Measurements from ENCODE around the gene EXOC6. TPM values are rescaled to one million over a fixed set of nuclear protein-coding genes. Genes with fewer than 3 reads are reported as not detected.

EXOC6 gene
- total RNA-seq, 1 experiment from 2014 or later, result 6.2 TPM

DNA sequence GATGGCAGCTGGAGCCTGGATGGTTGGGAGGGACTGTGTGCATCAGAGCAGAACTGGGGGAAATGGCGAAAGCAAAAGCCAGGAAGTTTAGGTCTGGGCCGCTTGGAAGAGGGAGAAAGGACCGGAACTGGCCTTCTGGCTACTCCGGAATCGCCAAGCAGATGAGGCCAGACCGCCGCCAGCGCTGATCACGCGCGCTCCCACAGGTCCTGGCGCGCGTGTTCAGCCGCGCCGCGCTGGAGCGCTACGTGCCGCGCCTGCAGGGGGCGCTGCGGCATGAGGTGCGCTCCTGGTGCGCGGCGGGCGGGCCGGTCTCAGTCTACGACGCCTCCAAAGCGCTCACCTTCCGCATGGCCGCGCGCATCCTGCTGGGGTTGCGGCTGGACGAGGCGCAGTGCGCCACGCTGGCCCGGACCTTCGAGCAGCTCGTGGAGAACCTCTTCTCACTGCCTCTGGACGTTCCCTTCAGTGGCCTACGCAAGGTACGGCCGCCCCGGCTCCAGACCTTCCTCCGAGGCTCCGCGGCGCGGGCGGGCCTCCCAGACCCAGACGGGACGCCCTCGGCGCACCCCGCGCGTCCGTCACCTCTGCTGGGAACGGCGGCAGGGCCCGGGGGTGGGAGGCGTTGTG, 214.3 kb downstream of the EXOC6 start:
- Histone ChIP-seq H3K4me3 (ENCODE audit: insufficient read depth, low read depth, low read length) (peak overlapping the region; percentile 32), H3K27me3 (ENCODE audit: control insufficient read depth, insufficient read depth, low read length) (peaks cover 97% of the 10 kb centered on the region), H3K36me3 (replicated peaks; ENCODE audit: control insufficient read depth, insufficient read depth, low read length) (no peaks in the 10 kb centered on the region)
- peak; percentile 91 for DNase-seq

DNA sequence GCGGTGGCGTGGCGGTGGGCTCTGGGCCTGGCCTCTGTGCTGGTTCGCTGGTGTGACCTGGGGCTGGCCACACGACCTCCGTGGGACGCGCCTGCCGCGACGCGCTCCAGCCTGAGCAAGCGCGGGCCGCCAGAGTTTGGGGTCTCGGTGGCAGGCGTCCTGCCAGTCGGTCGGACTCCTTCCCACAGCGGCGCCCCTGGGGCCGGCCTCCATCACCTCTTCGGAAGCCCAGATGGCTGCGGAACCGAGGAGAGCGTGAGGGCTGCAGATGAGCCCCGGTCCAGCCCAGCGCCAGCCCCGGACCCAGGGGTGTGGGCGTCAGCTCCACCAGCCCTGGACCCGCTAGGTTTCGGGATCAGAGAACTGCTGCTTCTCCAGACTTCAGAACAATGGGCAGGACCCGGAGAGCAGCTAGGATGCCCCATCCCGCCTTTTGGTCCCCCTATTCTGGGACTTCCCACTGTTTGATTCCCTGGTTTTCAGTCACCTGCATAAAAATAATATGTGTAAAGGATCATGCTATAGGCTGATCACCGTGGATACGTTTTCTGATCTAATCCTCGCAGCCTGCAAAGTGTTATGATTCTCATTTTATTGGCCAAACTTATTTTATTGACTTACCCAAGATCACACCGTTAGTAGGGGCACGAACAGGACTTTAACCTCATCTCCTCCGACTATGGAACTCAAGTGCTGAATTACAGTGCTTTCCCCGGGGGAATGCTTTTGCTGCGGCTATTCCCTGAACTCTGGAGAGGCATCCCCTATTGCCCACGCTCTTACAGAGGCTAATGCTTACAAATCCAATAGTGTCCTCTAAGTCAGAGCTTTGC, 215.0 kb downstream of the EXOC6 start:
- H3K27me3 ChIP-seq (ENCODE audit: control insufficient read depth, insufficient read depth, low read length), result peaks cover 100% of the 10 kb centered on the region
- DNase-seq, result peak; percentile 61
- H3K36me3 ChIP-seq (replicated peaks; ENCODE audit: control insufficient read depth, insufficient read depth, low read length), result no peaks in the 10 kb centered on the region
- H3K4me3 ChIP-seq (ENCODE audit: insufficient read depth, low read depth, low read length), result peak overlapping the region; percentile 32

DNA sequence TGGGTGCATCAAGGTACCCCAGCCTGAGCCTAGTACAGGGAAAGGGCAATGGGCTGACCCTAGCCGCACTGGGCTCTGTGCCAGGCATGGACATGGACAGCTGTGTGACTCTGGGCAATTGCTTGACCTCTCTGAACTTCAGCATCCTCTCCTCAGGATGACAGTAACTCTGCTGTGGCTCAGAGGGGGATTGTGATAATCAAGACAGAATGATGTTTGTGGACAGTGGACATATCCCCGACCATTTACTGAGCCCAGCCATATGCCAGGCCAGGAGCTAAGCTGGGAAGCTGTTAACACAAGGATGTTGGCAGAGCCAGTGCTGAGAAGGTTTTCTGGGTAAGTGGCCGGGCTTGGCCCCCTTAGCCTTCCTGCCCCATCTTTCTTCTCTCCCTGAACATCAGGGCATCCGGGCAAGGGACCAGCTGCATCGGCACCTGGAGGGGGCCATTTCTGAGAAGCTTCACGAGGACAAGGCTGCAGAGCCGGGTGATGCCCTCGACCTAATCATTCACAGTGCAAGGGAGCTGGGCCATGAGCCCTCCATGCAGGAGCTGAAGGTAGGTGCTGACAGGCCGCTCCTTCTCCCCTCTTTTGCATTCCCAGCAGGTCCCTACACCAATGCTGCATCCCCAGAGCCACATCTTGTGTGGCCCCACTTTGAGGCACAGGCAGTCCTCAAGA, 215.8 kb downstream of the EXOC6 start:
- Histone ChIP-seq H3K4me3 (ENCODE audit: insufficient read depth, low read depth, low read length) (no peak overlapping the region), H3K27me3 (ENCODE audit: control insufficient read depth, insufficient read depth, low read length) (peaks cover 100% of the 10 kb centered on the region), H3K36me3 (replicated peaks; ENCODE audit: control insufficient read depth, insufficient read depth, low read length) (no peaks in the 10 kb centered on the region)
- peak; percentile 26 for DNase-seq

DNA sequence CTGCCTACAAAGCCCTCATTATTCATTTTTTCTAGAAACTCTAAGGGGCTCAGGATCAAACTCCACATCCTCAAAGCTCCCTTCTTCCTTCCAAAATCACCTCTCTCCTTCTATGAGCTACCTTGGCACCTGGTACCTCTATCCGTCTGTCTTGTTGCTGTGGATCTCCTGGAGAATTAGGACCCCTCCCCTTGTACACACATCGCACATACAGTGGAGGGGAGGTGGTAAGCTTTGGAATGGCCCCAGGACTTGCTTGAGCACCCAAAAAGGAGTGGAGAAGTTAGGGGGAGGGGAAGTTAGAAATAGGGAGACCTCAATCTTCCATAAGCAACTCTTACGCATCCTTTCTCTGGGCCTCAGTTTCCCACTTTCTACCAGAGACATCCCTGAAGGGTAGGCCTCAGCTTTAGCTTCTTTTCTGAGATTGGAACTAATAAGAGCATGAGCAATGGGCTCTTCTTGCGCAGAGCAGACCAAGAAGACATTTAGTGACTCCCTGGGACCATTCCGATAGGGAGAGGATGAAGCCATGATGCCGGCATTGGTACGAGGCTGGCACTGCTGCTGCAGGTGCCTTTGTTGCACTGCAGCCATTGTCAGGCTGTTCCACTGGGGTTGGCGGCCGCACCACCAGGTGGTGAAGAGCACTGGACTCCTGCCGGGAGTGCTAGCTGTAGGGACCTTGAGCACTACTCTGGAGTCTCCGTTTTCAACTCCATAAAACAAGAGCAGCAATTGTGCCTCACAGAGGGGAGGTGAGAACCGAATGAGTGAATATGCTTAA, 216.7 kb downstream of the EXOC6 start:
- H3K4me3 ChIP-seq (ENCODE audit: insufficient read depth, low read depth, low read length), result no peak overlapping the region
- peaks cover 100% of the 10 kb centered on the region for H3K27me3 ChIP-seq (ENCODE audit: control insufficient read depth, insufficient read depth, low read length)
- no peak for DNase-seq
- H3K36me3 ChIP-seq (replicated peaks; ENCODE audit: control insufficient read depth, insufficient read depth, low read length), result no peaks in the 10 kb centered on the region

DNA sequence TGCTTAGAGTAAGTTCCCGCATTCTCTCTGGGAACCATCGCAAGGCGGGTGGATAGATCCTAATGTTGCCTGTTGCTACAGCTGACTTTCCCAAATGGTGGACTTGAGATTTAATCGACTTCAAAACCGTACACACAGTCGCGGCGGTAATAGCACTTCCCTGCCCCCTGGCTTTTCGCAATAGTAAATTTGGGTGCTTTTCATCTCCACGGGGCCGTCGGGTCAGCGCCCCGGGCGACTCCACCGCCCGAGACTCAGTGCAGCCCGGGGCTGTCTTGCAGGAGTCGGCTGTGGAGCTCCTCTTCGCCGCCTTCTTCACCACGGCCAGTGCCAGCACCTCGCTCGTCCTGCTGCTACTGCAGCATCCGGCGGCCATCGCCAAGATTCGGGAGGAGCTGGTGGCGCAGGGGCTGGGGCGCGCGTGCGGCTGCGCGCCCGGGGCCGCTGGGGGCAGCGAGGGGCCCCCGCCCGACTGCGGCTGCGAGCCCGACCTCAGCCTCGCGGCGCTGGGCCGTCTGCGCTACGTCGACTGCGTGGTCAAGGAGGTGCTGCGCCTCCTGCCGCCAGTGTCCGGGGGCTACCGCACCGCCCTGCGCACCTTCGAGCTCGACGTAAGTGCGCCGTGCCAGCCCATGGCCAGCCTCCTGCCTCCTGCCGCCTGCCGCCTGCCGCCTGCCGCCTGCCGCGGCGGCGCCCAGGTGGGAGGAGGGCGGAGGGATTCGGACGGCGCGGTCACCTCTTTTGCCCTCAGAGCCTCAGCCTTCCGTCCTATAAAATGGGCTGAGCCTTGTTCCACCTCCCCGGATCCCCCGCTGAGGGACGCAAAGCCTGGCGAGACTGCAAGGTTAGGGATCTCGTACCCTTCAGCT, 217.6 kb downstream of the EXOC6 start:
- Histone ChIP-seq H3K4me3 (ENCODE audit: insufficient read depth, low read depth, low read length) (peak overlapping the region; percentile 26), H3K27me3 (ENCODE audit: control insufficient read depth, insufficient read depth, low read length) (peaks cover 100% of the 10 kb centered on the region), H3K36me3 (replicated peaks; ENCODE audit: control insufficient read depth, insufficient read depth, low read length) (no peaks in the 10 kb centered on the region)
- peak; percentile 89 for DNase-seq

DNA sequence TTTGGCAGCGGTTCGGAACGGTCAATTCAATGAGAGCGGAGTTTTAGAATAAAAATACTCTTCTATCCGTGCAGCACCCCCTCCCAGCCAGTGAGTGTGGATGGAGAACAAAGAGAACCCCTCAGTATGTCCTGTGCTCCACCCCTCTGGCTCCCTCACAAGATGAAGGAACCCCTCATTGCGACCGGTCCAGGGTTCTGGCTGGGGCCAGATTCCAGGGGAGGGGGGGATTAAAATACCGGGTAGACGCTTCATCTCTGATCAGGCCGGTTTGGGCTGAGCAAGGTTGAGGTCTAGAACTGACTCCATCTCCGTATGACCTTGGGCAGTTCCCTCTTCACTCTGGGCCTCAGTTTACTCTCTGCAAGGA, 218.2 kb downstream of the EXOC6 start:
- no peaks in the 10 kb centered on the region for H3K36me3 ChIP-seq (replicated peaks; ENCODE audit: control insufficient read depth, insufficient read depth, low read length)
- DNase-seq, result peak; percentile 55
- H3K4me3 ChIP-seq (ENCODE audit: insufficient read depth, low read depth, low read length), result no peak overlapping the region
- peaks cover 100% of the 10 kb centered on the region for H3K27me3 ChIP-seq (ENCODE audit: control insufficient read depth, insufficient read depth, low read length)

DNA sequence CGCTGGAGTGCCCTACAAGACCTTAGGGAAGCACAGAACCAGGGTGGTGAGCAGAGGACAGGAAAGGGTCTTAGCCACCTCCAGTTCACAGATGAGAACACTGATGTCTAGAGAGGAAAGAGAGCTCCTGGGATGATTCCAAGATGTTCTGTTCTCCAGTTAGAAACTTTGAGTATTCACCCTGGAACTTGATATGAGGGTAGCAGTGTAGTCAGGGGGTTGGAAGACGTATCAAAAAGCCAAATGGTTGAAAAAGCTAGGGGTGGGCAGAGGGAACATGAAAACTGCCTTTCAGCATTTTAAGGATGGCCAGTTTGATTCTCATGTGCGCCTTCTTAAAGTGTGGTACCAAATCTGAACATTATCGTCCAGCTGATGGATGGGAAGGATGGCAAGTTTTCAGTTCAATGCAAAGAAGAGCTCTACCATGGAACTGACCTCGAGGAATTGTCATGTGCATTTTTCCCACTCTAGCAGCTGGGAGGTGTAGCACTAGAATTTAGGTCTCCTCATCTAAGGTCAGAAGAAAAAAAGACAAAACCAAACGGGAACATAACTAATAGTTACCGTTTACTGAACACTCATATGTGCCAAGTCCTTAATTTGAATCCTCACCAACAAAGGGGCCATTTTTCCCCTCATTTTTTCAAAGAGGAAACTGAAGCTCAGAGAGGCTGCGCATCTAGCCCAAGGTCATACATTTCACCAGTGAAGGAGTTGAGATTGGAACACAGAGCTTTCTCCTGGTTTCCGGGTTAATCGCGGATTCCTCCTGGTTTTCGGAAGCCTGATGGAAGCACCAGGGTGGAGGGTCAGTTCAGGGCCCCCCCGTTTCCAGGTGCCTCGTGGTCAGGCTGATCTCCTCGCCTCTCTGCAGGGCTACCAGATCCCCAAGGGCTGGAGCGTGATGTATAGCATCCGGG, 219.4 kb downstream of the EXOC6 start:
- H3K36me3 ChIP-seq (replicated peaks; ENCODE audit: control insufficient read depth, insufficient read depth, low read length), result no peaks in the 10 kb centered on the region
- H3K4me3 ChIP-seq (ENCODE audit: insufficient read depth, low read depth, low read length), result peak overlapping the region; percentile 27
- H3K27me3 ChIP-seq (ENCODE audit: control insufficient read depth, insufficient read depth, low read length), result peaks cover 100% of the 10 kb centered on the region
- DNase-seq, result peak; percentile 20

DNA sequence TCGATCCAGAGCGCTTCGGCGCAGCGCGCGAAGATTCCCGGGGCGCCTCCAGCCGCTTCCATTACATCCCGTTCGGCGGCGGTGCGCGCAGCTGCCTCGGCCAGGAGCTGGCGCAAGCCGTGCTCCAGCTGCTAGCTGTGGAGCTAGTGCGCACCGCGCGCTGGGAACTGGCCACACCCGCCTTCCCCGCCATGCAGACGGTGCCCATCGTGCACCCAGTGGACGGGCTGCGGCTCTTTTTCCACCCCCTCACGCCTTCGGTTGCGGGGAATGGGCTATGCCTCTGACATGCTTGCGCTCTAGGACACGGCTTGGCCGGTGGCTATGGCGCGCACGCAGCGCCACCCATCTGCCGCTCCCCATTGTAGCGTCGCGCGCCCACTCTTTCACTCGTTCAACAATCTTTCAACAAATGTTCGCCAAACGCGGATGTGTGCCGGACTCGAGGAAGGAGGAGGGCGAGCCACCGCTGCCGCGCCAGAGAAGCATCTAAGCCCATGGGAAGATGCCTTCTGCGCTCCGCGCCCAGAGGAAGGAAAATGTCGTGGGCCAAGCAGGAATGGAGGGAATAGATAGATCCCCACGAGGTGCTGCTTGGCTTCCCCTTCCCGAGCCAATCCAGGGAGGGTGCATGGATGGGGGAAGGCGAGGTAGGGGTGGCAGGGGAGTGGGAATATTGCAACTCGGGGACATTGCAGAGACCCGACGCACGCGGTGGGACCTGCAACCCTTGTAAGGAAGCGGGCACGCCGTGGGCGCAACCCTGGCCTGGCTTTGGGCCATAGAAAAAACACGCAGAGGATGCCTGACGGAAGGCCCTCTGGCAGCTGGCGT, 220.3 kb downstream of the EXOC6 start:
- DNase-seq, result peak; percentile 89
- H3K36me3 ChIP-seq (replicated peaks; ENCODE audit: control insufficient read depth, insufficient read depth, low read length), result no peaks in the 10 kb centered on the region
- H3K4me3 ChIP-seq (ENCODE audit: insufficient read depth, low read depth, low read length), result peak overlapping the region; percentile 27
- H3K27me3 ChIP-seq (ENCODE audit: control insufficient read depth, insufficient read depth, low read length), result peaks cover 100% of the 10 kb centered on the region

DNA sequence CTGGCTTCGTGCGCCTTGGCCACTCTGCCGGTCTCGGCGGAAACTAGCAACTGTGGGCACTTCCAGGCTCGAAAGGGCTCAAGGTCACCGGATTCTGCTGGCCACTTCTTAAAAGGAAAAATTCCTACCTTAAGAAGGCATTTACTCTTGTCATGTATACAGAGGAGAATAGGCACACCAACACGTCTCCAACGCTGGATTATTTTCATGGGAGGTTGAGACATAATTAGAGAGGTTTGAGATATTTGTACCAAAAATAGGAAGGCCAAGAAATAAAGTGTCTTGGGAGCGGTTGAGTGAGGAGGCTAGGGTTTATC, 220.9 kb downstream of the EXOC6 start:
- Histone ChIP-seq H3K27me3 (ENCODE audit: control insufficient read depth, insufficient read depth, low read length) (peaks cover 100% of the 10 kb centered on the region), H3K4me3 (ENCODE audit: insufficient read depth, low read depth, low read length) (no peak overlapping the region), H3K36me3 (replicated peaks; ENCODE audit: control insufficient read depth, insufficient read depth, low read length) (no peaks in the 10 kb centered on the region)
- no peak for DNase-seq

DNA sequence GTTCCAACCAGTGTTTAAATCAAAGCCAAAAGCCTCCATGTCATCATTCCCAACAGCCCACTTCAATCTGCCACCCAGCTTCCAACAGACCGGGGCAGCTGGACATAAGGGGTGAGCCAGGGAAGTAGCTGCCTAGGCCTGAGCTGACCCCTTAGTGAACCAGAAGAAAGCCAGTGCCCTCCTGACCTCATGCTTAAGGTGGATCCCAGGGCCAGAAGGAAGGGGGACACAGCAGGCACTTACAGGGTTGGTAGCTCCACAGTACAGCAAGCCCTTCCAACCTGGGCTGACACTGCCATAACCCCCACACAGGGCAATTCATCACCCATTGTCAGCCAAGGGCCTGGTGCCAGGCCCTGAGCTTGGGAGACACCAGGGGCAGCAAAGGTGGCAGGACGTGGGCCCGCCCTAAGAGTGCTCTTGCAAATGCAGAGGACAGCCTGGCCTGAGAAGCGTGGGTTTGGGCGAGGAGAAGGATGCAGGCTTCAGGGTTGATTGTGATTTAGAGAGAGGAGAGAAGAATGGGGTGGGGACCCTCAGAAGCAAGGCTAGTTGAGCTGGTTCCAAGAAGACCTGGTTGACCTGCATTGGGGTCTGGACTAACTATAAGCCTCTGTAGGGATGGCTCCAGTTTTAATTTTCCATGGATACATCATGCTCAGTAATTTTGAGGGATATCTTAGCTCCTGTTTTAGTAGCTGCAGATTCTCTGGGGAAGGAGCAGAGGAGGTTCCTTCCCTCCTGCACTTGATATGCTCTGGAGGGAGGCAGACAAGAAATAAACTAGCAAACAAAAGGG, 222.3 kb downstream of the EXOC6 start:
- Histone ChIP-seq H3K4me3 (ENCODE audit: insufficient read depth, low read depth, low read length) (no peak overlapping the region), H3K36me3 (replicated peaks; ENCODE audit: control insufficient read depth, insufficient read depth, low read length) (no peaks in the 10 kb centered on the region), H3K27me3 (ENCODE audit: control insufficient read depth, insufficient read depth, low read length) (peaks cover 100% of the 10 kb centered on the region)
- peak; percentile 24 for DNase-seq

DNA sequence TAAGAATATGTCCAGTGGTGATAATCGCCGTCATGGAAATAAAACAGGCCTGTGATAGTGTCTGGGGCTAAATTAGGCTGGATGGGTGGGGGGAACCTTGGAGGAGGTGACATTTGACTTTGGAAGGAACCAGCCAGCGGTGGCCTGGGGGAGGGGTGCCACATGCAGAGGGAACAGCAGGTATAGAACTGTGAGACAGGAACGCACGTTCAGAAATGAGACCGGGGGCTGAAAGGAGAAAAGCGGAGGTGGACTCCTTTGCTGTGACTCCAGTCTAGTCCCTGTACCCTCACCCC, 222.8 kb downstream of the EXOC6 start:
- Histone ChIP-seq H3K36me3 (replicated peaks; ENCODE audit: control insufficient read depth, insufficient read depth, low read length) (no peaks in the 10 kb centered on the region), H3K27me3 (ENCODE audit: control insufficient read depth, insufficient read depth, low read length) (peaks cover 100% of the 10 kb centered on the region), H3K4me3 (ENCODE audit: insufficient read depth, low read depth, low read length) (no peak overlapping the region)
- DNase-seq, result peak; percentile 34

DNA sequence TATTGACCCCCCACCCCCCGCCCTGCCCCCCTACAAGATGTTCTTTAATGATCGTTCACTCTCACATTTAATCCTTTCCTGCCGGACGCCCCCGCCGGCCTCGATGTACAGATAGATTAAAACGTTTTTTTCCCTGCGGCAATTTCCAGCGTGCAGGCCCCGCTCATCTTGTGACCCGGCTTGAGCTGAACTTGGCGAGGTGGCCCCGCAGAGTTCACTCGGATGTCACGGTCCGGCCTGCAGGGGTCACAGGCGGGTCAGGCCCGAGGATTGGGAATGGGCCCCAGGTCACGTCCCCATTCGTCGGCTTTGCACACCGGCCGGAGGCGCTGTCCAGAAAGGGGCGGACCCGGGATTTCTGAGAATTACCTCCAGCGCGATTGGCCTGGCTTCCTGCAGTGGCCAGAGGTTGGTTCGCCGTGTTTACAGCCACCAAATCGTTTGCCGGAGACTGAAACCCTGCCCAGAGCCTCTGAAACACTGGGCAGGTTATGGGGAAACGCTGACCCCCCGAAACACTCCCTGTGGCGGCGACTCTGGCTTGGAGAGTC, 223.4 kb downstream of the EXOC6 start:
- Histone ChIP-seq H3K27me3 (ENCODE audit: control insufficient read depth, insufficient read depth, low read length) (peaks cover 98% of the 10 kb centered on the region), H3K4me3 (ENCODE audit: insufficient read depth, low read depth, low read length) (peak overlapping the region; percentile 60), H3K36me3 (replicated peaks; ENCODE audit: control insufficient read depth, insufficient read depth, low read length) (no peaks in the 10 kb centered on the region)
- DNase-seq, result peak; percentile 92

All from H7 (cell line).